ENCODE results near the gene FLNB.

Gene FLNB

GRCh38 chr3:58037141-58037910 is 29.1 kb downstream of the FLNB start:
- no peaks in the 10 kb centered on the region for H3K36me3 ChIP-seq (ENCODE audit: control insufficient read depth in 2 of 2, insufficient read depth in 1 of 2, low read length in 2 of 2)
- no peaks in the 10 kb centered on the region for H3K9me3 ChIP-seq (ENCODE audit: control insufficient read depth, insufficient read depth, low read depth, low read length)
- ChIA-PET POLR2A (no interaction called here), CTCF (no interaction called here)
- peaks cover 14% of the 10 kb centered on the region for H3K4me1 ChIP-seq (ENCODE audit: control insufficient read depth, insufficient read depth, low read length)
- H3K27ac ChIP-seq (ENCODE audit: extremely low read depth, low read depth, low read length): no peak overlapping the region
- no peak overlapping the region for H3K4me3 ChIP-seq (ENCODE audit: low read depth, low read length)
- TF ChIP-seq ZBTB17 (tag by site-specific recombination; IDR thresholded peaks at IDR 0.05) (no peak), ZNF600 (tag by site-specific recombination; IDR thresholded peaks at IDR 0.05) (no peak)

DNA sequence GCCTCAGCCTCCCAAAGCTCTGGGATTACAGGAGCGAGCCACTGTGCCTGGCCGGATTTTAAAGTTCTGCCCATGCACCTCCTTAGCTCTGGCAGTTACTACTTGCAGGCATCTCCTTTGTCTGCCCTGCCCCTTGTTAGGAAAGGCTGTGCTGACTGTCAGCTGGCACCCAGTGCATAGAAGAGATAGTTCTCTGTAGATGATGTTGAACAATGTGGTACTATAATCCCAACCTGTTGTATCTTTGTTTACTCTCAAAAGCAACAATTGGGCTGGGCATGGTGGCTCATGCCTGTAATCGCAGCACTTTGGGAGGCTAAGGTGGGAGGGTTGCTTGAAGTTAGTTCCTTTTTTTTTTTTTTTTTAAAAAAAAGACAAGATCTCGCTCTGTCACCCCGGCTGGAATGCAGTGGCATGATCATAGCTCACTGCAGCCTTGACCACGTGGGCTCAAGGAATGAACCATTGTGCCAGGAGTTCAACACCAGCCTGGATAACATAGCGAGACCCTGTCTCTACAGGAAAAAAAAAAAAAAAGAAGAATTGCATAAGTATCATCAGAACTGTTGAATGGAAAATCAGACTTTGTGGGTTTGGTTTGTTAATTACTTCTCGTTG is 30.6 kb downstream of the FLNB start:
- Histone ChIP-seq H3K4me1 (ENCODE audit: control insufficient read depth, insufficient read depth, low read length) (peaks cover 16% of the 10 kb centered on the region), H3K4me3 (ENCODE audit: low read depth, low read length) (no peak overlapping the region), H3K9me3 (ENCODE audit: control insufficient read depth, insufficient read depth, low read depth, low read length) (no peaks in the 10 kb centered on the region), H3K27ac (ENCODE audit: extremely low read depth, low read depth, low read length) (no peak overlapping the region), H3K36me3 (ENCODE audit: control insufficient read depth in 2 of 2, insufficient read depth in 1 of 2, low read length in 2 of 2) (no peaks in the 10 kb centered on the region)
- POLR2A ChIA-PET: interaction anchor here (0.7 to 1.0 kb wide), 3 partner anchors 14 to 280 kb away, joined by 4 to 6 read pairs (median 5); no protein-coding TSS in a partner anchor
- TF ChIP-seq, protein P1, sequence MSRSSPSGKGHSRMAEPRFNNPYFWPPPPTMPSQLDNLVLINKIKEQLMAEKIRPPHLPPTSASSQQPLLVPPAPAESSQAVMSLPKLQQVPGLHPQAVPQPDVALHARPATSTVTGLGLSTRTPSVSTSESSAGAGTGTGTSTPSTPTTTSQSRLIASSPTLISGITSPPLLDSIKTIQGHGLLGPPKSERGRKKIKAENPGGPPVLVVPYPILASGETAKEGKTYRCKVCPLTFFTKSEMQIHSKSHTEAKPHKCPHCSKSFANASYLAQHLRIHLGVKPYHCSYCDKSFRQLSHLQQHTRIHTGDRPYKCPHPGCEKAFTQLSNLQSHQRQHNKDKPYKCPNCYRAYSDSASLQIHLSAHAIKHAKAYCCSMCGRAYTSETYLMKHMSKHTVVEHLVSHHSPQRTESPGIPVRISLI (tag by site-specific recombination; IDR thresholded peaks at IDR 0.05): peak; percentile 58; the same call in 1 of the 2 replicates
- TF ChIP-seq OSR2 (tag by site-specific recombination; IDR thresholded peaks at IDR 0.05): no peak
- TF ChIP-seq ZNF280D (tag by site-specific recombination; IDR thresholded peaks at IDR 0.05): no peak
- no peak for TF ChIP-seq IKZF3 (tag by site-specific recombination; IDR thresholded peaks at IDR 0.05)
- TF ChIP-seq, protein P2, sequence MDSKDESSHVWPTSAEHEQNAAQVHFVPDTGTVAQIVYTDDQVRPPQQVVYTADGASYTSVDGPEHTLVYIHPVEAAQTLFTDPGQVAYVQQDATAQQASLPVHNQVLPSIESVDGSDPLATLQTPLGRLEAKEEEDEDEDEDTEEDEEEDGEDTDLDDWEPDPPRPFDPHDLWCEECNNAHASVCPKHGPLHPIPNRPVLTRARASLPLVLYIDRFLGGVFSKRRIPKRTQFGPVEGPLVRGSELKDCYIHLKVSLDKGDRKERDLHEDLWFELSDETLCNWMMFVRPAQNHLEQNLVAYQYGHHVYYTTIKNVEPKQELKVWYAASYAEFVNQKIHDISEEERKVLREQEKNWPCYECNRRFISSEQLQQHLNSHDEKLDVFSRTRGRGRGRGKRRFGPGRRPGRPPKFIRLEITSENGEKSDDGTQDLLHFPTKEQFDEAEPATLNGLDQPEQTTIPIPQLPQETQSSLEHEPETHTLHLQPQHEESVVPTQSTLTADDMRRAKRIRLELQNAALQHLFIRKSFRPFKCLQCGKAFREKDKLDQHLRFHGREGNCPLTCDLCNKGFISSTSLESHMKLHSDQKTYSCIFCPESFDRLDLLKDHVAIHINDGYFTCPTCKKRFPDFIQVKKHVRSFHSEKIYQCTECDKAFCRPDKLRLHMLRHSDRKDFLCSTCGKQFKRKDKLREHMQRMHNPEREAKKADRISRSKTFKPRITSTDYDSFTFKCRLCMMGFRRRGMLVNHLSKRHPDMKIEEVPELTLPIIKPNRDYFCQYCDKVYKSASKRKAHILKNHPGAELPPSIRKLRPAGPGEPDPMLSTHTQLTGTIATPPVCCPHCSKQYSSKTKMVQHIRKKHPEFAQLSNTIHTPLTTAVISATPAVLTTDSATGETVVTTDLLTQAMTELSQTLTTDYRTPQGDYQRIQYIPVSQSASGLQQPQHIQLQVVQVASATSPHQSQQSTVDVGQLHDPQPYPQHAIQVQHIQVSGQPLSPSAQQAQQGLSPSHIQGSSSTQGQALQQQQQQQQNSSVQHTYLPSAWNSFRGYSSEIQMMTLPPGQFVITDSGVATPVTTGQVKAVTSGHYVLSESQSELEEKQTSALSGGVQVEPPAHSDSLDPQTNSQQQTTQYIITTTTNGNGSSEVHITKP (tag by site-specific recombination; IDR thresholded peaks at IDR 0.05): peak; percentile 52; the same call in 1 of the 2 replicates
- TF ChIP-seq ZNF302 (tag by site-specific recombination; IDR thresholded peaks at IDR 0.05; ENCODE audit: low read depth): no peak
- no peak for TF ChIP-seq KLF1 (tag by site-specific recombination; IDR thresholded peaks at IDR 0.05)
- TF ChIP-seq SCRT1 (tag by site-specific recombination; IDR thresholded peaks at IDR 0.05; ENCODE audit: borderline replicate concordance): peak; percentile 88
- no peak for TF ChIP-seq ZBTB48 (tag by site-specific recombination; IDR thresholded peaks at IDR 0.05)
- no peak for TF ChIP-seq ZNF324 (tag by site-specific recombination; IDR thresholded peaks at IDR 0.05)
- TF ChIP-seq ZNF341 (tag by site-specific recombination; IDR thresholded peaks at IDR 0.05; ENCODE audit: low read depth): no peak
- TF ChIP-seq SCRT2 (tag by site-specific recombination; IDR thresholded peaks at IDR 0.05): peak; percentile 97
- TF ChIP-seq ZNF664 (tag by site-specific recombination; IDR thresholded peaks at IDR 0.05): no peak
- no peak for TF ChIP-seq ZNF654 (tag by site-specific recombination; IDR thresholded peaks at IDR 0.05; ENCODE audit: low read depth)
- TF ChIP-seq SP3 (tag by site-specific recombination; IDR thresholded peaks at IDR 0.05): no peak
- no peak for TF ChIP-seq MZF1 (tag by site-specific recombination; IDR thresholded peaks at IDR 0.05; ENCODE audit: borderline replicate concordance)
- TF ChIP-seq YY1 (tag by site-specific recombination; IDR thresholded peaks at IDR 0.05): no peak
- CTCF ChIA-PET: interaction anchor here (1.2 to 1.3 kb wide), 2 partner anchors 23 to 76 kb away, joined by 6 read pairs; no protein-coding TSS in a partner anchor

Measured in HEK293 (cell line).